AG09319 (cell line): ENCODE data around the gene SCFD2.
A peak's percentile ranks its signal among the peaks of the same experiment; 100 is the strongest.

Experiments
- DNase-seq: peaks from one replicate; pipeline ENCODE4 v3.0.0-alpha.2; 2010; ENCODE audit warnings: low read depth; ENCODE audit errors: extremely low read depth
- TF ChIP-seq, protein P1 (sequence below): IDR thresholded peaks from 2 replicates; pipeline ENCODE4 v1.5.1; 2011; ENCODE audit warnings: low read depth, mild to moderate bottlenecking, inconsistent platforms, low read length, moderate library complexity

SCFD2 gene

DNA sequence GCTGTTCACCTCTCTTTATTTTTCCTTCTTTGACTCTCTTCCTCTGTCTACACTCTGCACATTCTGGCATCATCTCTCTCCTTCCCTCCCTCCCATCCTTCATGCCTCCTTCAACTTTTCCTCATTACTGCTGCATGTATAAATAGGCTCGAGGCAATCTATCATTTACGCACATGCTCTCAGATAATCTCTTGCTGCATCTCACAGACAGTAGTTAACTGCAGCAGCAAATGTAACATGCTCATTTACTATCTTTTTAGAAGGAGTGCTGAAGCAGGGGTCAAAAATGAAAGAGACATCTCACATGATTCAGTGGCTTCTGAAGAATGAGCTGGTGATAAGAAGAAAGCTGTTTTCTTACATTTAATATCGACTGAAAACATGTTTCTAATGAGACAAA lies 376.0 kb downstream of the SCFD2 start:
- no peak for DNase-seq
- TF ChIP-seq, protein P1, sequence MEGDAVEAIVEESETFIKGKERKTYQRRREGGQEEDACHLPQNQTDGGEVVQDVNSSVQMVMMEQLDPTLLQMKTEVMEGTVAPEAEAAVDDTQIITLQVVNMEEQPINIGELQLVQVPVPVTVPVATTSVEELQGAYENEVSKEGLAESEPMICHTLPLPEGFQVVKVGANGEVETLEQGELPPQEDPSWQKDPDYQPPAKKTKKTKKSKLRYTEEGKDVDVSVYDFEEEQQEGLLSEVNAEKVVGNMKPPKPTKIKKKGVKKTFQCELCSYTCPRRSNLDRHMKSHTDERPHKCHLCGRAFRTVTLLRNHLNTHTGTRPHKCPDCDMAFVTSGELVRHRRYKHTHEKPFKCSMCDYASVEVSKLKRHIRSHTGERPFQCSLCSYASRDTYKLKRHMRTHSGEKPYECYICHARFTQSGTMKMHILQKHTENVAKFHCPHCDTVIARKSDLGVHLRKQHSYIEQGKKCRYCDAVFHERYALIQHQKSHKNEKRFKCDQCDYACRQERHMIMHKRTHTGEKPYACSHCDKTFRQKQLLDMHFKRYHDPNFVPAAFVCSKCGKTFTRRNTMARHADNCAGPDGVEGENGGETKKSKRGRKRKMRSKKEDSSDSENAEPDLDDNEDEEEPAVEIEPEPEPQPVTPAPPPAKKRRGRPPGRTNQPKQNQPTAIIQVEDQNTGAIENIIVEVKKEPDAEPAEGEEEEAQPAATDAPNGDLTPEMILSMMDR, result no peak

DNA sequence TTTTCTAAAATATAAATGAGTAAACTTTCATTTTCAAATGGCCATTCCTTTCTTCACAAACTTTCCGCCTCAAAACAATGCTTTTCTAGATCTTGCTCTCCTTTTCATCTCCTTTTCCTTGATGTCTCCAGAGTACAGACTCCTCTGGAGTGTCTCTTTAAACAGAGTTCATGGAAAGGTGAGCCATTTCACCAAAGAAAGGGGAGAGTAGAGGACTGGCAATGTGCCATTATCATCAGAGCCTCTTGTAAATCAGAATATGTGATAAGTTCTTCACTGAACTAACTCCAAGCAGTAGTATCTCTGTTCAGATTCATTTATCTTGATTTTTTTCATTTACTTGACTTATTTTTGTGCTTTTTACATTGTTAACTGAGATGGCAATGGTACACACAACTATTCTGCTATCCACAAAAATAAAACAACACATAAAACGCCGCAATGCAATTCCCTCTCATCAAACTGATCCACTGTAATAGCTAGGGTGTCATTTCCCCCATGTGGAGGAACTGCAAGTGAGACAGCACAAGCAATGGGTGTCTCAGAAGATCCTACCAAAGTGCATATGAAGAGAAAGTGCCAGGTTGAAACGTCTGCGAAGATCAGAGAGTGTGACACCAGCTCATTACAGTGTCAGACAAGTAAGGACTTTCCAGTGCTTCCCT lies 378.3 kb downstream of the SCFD2 start:
- DNase-seq, result no peak
- TF ChIP-seq, protein P1, result no peak

DNA sequence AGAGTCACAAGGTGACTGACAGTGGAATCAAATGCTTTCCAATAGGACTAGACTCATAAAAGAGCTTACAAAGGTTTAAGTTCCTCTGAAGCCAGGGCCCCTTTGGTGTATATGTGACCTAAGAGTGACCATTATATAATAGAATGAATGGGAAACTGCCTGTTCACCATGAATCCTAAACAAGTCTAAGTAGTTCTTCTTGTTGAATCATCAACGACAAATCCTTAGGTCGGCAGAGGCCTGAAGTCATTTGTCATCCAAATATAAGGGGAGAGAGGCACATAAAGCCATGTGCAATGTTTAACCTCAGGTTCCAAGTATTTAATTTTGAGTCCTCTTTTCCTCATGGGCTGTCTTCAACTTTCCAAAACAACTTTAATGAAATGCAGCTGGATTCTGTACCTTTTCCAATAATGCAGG lies 381.4 kb downstream of the SCFD2 start:
- TF ChIP-seq, protein P1, result no peak
- DNase-seq, result no peak

DNA sequence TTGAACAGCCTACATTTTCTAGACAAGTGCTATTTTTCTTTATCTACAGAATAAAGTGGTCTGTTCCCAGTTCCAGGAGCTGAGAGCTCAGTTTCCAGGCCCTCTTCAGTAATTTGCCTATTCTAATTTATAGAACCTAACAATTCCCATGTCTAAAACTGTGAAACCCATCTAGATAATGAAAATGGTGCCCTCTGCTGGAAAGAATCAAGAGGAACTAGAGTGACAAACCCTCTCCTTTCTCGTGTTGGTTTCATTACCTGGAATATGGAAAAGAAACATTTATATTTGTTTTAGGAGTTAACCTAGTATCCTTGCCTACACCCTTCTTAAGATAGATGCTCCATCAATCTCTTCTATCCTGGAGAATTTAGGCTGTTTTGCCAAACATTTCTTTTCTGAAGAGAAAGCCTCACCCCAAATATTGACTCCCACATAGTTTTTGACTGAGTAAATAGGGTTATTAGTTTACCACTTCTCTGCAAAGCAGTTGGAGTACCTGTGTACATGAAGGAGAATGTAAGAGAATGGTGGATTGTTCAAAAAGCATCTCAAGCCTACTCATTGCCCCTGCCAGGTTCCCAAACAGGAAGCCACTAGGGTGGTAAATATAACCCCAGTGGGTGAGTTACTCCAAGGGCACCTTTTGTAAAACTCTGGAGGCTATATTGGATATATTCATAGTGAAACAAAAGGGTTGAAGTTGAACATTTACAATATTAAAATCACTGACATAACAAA lies 382.1 kb downstream of the SCFD2 start:
- TF ChIP-seq, protein P1, result peak; percentile 56
- DNase-seq, result no peak

DNA sequence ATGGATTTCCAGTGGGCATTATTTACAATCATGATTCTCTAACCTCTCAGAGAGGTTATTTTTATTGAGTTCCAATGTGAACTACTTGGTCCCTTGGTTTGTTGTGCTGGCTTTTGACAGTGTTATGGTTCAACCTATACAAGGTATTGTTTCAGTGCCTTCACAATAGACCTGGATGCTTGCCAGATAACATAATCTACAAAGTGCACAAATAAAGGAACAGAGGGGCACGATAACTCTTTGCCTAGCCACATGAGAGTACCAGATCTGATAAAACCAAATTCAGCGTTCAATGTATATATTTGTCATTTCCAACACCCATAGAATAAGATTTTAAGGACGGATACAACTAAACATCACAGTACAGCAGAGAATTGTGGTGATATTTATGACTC lies 382.9 kb downstream of the SCFD2 start:
- no peak for DNase-seq
- TF ChIP-seq, protein P1, result no peak

DNA sequence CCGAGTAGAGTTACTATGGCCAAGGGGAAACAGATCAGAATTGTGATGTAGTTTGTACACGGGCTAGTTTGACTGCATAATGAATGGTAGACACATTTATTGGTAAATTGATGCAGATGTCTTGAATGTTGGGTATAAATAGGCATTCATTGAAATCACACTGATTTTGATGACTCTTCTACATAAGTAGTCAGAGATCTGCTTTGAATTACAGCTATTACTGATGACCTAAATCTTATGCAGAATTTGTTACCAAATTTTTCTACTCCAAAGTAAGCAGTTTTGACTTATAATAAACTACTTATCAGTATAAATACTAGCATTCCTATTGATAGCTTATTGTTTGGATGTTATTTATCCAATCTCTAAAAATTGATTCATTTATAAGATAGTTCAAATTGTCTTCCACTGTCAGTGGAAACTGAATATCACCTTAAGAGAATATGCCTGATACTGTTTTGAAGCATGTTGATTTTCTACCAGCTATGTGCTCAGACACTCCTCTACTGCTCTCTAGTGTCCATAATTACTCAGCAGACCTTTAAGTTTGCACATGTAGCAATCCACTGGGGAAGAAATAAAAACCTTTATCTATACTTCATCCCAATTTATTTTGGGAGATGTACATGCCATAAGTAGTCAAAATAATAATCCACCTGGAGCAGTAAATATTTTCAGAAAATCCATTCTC lies 383.5 kb downstream of the SCFD2 start:
- TF ChIP-seq, protein P1, result peak; percentile 71
- DNase-seq, result no peak

DNA sequence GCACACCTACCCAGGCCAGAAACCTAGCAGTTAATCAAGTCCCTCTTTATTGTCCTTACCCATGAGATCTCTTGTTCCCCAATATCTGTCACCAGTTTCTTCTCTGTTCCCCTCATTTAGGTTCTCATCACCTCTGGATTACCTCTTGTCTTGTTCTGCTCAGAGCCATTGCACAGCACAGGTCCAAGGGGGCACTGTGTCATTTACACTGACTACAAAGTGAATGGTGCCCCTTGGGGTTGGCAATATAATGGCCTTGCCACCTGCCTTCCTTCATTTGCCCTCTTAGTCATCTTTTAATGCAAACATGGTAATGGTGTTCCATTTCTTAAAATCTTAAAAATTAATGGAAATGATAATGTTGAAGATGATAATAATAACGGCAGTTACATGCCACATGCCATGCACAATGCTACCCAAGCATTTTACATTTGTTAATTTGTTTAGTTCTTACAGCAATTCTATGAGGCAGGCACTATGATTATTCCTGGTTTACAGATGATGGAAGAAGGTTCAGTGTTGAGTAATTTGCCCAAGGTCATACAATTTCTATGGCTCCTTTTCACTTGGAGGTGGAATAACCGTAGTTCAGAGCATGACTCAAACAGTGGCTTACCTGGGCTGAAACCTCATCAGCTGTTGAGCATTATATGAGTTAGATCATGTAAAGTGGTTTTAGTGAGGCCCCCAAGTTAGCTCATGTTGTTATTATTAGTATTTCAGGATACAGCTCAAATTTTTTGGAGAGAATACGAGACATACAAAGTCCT lies 385.9 kb downstream of the SCFD2 start:
- no peak for DNase-seq
- TF ChIP-seq, protein P1, result no peak
